GM21825 (cell line): Measurements from ENCODE around the gene GFPT1.

ENCODE experiments used
- ATAC-seq: cut with Tn5 transposase; IDR thresholded peaks from one replicate; pipeline ENCODE4 v1.9.1; 2021; ENCODE audit warnings: mild to moderate bottlenecking, moderate library complexity; ENCODE audit not compliant: unreplicated experiment

The GFPT1 gene

GRCh38 chr2:69330781-69331180, 56.2 kb downstream of the GFPT1 start:
- ATAC-seq, result no peak

GRCh38 chr2:69322631-69323030, 64.4 kb downstream of the GFPT1 start:
- ATAC-seq, result no peak

GRCh38 chr2:69316550-69316949, 70.5 kb downstream of the GFPT1 start:
- no peak for ATAC-seq

GRCh38 chr2:69315160-69315761, 71.8 kb downstream of the GFPT1 start:
- no peak for ATAC-seq

GRCh38 chr2:69311024-69311416, 76.0 kb downstream of the GFPT1 start:
- no peak for ATAC-seq

- no peak for ATAC-seq
These were observed 76.7 kb downstream of the GFPT1 start for GRCh38 chr2:69310111-69311023.

GRCh38 chr2:69309351-69310110, 77.5 kb downstream of the GFPT1 start:
- no peak for ATAC-seq

GRCh38 chr2:69308338-69308737, 78.7 kb downstream of the GFPT1 start:
- ATAC-seq, result no peak

GRCh38 chr2:69307579-69308064, 79.4 kb downstream of the GFPT1 start:
- ATAC-seq, result no peak

- ATAC-seq, result peak; percentile 81
These were observed 80.0 kb downstream of the GFPT1 start for GRCh38 chr2:69306822-69307578.

- ATAC-seq, result no peak
These were observed 80.6 kb downstream of the GFPT1 start for GRCh38 chr2:69306393-69306821.

GRCh38 chr2:69305712-69306392, 81.2 kb downstream of the GFPT1 start:
- ATAC-seq, result no peak

GRCh38 chr2:69305166-69305565, 81.9 kb downstream of the GFPT1 start:
- no peak for ATAC-seq

- no peak for ATAC-seq
These were observed 82.4 kb downstream of the GFPT1 start for GRCh38 chr2:69304656-69305055.

GRCh38 chr2:69300650-69301049, 86.4 kb downstream of the GFPT1 start:
- no peak for ATAC-seq

GRCh38 chr2:69299772-69300516, 87.1 kb downstream of the GFPT1 start:
- ATAC-seq, result no peak

GRCh38 chr2:69298862-69299261, 88.2 kb downstream of the GFPT1 start:
- ATAC-seq, result no peak

GRCh38 chr2:69298261-69298660, 88.8 kb downstream of the GFPT1 start:
- ATAC-seq, result no peak

GRCh38 chr2:69297216-69297615, 89.8 kb downstream of the GFPT1 start:
- ATAC-seq, result no peak
